AG04449 (cell line): ENCODE results near the gene ATP8A2.

Source experiments
- CTCF ChIA-PET: fragments of 350-600 bp; formaldehyde crosslinking; extraction: SDS; loops from one replicate; lab custom pipeline; 2021; ENCODE audit warnings: antibody characterized with exemption; lab: Yijun Ruan, JAX
- POLR2A ChIA-PET: fragments of 400-600, 350-600 bp; formaldehyde crosslinking; extraction: SDS; loops from one replicate; lab custom pipeline; 2020; ENCODE audit warnings: antibody characterized with exemption, inconsistent platforms; lab: Yijun Ruan, JAX
- DNase-seq: peaks from one replicate; pipeline ENCODE4 v3.0.0-alpha.2; 2010; ENCODE audit warnings: low read depth, low spot score
- H3K4me3 ChIP-seq: 2 replicates; pipeline ENCODE4 v1.5.1; 2011; ENCODE audit warnings: low read depth, mild to moderate bottlenecking, control low read depth, low read length
- TF ChIP-seq, protein P1 (sequence below): IDR thresholded peaks from one replicate; pipeline ENCODE4 v1.5.1; 2011; ENCODE audit warnings: mild to moderate bottlenecking, moderate library complexity, low read length, control low read depth, inconsistent platforms; ENCODE audit not compliant: insufficient read depth; ENCODE audit errors: missing control alignments

ATP8A2 gene

DNA sequence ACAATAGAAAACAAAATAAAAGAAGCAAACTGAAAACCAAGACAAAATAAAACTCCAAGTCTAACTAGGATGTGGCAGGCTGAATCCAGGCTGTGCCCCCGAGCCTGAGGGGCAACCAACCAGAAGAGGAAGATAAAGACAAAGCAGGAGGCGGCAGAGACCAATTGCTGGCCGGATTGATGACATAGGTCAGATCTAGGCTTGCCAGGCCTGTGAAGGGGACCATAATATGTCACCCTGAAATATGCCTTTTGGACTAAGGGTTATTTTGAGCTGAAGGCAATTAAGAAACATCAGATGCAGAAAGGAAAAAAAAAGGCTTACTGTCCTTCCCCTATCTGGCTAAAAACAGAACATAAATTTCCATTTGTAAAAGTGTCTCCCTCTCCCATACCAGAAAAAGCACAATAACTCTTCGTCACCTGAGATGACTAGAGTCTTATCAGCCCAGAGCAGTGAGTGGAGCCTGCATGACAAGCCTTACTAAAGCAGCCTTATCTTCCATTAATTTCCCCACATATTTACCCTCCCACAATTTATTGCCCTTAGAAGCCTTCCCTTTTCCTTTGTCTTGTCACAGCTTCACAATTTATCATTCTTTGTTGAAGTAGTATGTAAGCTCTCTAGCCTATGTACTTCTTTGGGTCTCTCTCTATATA is 22.8 kb downstream of the ATP8A2 start:
- TF ChIP-seq, protein P1, sequence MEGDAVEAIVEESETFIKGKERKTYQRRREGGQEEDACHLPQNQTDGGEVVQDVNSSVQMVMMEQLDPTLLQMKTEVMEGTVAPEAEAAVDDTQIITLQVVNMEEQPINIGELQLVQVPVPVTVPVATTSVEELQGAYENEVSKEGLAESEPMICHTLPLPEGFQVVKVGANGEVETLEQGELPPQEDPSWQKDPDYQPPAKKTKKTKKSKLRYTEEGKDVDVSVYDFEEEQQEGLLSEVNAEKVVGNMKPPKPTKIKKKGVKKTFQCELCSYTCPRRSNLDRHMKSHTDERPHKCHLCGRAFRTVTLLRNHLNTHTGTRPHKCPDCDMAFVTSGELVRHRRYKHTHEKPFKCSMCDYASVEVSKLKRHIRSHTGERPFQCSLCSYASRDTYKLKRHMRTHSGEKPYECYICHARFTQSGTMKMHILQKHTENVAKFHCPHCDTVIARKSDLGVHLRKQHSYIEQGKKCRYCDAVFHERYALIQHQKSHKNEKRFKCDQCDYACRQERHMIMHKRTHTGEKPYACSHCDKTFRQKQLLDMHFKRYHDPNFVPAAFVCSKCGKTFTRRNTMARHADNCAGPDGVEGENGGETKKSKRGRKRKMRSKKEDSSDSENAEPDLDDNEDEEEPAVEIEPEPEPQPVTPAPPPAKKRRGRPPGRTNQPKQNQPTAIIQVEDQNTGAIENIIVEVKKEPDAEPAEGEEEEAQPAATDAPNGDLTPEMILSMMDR, result no peak
- DNase-seq, result no peak
- CTCF ChIA-PET, result interaction anchor here (3.8 kb wide), 1 partner anchor 19 kb away, joined by 18 read pairs; no protein-coding TSS in a partner anchor
- no peak overlapping the region for H3K4me3 ChIP-seq
- POLR2A ChIA-PET, result no interaction called here

DNA sequence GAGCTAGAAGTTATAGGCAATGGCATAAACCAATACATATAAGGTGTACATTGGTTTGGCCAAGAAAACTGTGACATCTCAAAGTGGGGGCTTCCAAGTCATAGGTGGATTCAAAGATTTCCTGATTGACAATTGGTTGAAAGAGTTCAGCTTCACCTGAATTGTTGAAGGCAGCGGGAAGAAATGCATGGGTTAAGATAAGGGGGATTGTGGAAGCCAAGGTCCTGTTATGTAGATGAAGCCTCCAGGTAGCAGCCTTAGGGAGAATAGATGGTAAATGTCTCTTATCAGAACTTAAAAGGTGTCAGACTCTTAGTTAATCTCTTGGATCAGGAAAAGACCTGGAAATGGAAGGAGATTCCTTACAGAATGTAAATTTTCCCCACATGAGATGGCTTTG is 26.0 kb downstream of the ATP8A2 start:
- no peak for DNase-seq
- POLR2A ChIA-PET, result no interaction called here
- TF ChIP-seq, protein P1, result no peak
- H3K4me3 ChIP-seq, result no peak overlapping the region
- CTCF ChIA-PET, result no interaction called here

DNA sequence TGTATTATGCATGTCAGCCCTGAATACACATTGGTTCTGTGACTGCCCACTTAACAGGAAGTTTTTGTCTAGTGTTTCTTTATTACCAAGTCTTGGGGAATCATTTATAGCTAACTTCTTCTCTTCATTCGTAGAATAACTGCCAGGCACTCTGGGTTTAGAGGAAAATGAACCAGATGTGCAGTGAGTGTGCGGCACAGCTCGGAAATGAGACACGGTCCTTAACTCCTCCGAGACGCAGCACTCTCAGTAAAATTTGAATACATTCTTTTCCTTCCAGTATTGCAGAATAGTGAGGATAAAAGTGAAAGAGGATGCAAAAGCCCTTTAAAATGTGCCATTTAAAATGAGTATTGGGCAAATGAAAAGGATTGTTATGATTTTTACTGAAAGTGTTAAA is 29.2 kb downstream of the ATP8A2 start:
- DNase-seq, result no peak
- no peak overlapping the region for H3K4me3 ChIP-seq
- TF ChIP-seq, protein P1, result no peak
- POLR2A ChIA-PET, result no interaction called here
- CTCF ChIA-PET, result no interaction called here

DNA sequence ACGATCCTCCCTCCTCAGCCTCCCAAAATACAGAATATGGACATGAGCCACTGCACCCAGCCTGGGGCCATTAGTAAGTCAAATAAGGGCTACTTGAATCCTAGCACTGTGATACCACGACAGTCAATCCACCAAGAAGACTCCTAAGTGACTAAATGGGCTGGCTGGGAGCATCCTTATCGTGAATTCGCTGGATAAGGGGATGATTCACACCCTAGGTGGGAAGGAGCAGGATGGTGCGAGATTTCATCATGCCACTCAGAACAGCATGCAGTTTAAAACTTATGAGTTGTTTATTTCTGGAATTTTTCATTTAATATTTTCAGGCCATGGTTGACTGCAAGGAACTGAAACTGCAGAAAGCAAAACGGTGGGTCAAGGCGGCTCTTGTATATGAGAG is 30.2 kb downstream of the ATP8A2 start:
- DNase-seq, result no peak
- H3K4me3 ChIP-seq, result no peak overlapping the region
- CTCF ChIA-PET, result no interaction called here
- TF ChIP-seq, protein P1, result no peak
- POLR2A ChIA-PET, result no interaction called here

DNA sequence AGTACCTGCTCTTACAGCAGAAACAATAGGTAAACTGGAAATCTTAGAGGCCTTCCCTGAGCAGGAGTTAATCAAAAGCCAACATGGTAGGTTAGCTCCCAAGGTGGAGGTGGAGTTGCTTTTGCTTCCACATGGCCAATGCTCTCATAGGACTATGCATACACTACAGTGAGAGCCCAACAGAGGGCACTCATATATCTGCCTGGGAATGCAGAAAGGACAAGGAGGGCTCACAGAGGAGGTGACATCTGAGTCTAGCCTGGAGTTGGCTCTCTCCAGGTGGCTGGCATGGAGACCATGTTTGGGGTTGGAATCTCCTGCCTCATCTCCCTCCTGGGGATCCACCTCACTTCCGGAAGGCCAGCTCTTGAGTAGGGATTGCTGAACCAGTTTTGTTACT is 34.6 kb downstream of the ATP8A2 start:
- TF ChIP-seq, protein P1, result no peak
- ChIA-PET POLR2A (no interaction called here), CTCF (no interaction called here)
- no peak for DNase-seq
- H3K4me3 ChIP-seq, result no peak overlapping the region

DNA sequence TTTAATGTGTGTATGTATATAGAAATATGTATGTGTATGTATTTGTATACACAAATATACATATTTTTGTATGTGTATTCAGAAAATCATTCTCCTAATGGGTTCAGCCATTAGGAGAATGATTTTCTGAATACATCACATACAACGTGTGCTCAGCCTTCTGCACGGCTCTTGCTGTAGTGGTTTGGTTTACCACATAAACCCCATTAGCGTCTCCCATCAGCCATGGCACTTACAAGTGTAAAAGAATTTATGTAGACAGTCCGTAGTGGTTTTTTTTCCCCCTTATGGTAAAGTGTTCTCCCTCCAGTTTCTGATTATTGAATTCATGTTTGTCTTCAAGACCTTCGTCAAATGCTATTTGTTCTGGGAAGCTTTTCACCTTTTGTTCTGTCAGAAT is 38.2 kb downstream of the ATP8A2 start:
- no peak for DNase-seq
- ChIA-PET CTCF (interaction anchor here (1.0 kb wide), 1 partner anchor 35 kb away, joined by 3 read pairs; no protein-coding TSS in a partner anchor), POLR2A (no interaction called here)
- TF ChIP-seq, protein P1, result no peak
- H3K4me3 ChIP-seq, result no peak overlapping the region
